OCI-LY7 (cell line): ENCODE data around the gene CAMSAP3. TPM values are rescaled to one million over a fixed set of nuclear protein-coding genes. Genes with fewer than 3 reads are reported as not detected.
A peak's percentile ranks its signal among the peaks of the same experiment; 100 is the strongest.

Experiments
- BruUV-seq: library from RNA; stranded (reverse); fragments of 400-500 nt; replicated peaks from 2 replicates; lab custom pipeline; 2021; lab: Mats Ljungman, UMichigan
- CTCF ChIA-PET: fragments of 300-600 bp; sonication (Branson Sonifier 250); formaldehyde crosslinking; loops from one replicate; lab custom pipeline; 2022; ENCODE audit warnings: antibody characterized with exemption; ENCODE audit not compliant: unreplicated experiment; lab: Charles Lee
- POLR2A ChIA-PET: fragments of 300-600 bp; sonication (Branson Sonifier 250); formaldehyde crosslinking; loops from one replicate; lab custom pipeline; 2022; ENCODE audit warnings: antibody characterized with exemption; lab: Charles Lee
- DNase-seq: peaks from one replicate; pipeline ENCODE4 v3.0.0-alpha.2; 2015; ENCODE audit warnings: low spot score
- H2AFZ ChIP-seq: fragments of 200-600 bp; sonication (generic), shearing (Covaris generic); 2 replicates; pipeline ENCODE4 v1.6.1; 2014; ENCODE audit warnings: mild to moderate bottlenecking, antibody characterized with exemption, low read length, moderate library complexity
- H3K27ac ChIP-seq: fragments of 200-600 bp; sonication (generic); 2 replicates; pipeline ENCODE4 v1.5.1; 2014; ENCODE audit warnings: mixed run types, low read depth, mild to moderate bottlenecking, moderate library complexity, low read length, inconsistent platforms; ENCODE audit not compliant: poor library complexity, severe bottlenecking
- H3K36me3 ChIP-seq: fragments of 200-600 bp; sonication (generic); 2 replicates; pipeline ENCODE4 v1.6.1; 2014; ENCODE audit warnings: mild to moderate bottlenecking, antibody characterized with exemption, low read length, moderate library complexity, mixed read lengths; ENCODE audit not compliant: insufficient read depth
- H3K4me1 ChIP-seq: fragments of 200-600 bp; sonication (generic); 2 replicates; pipeline ENCODE4 v1.5.1; 2014; ENCODE audit warnings: mild to moderate bottlenecking, low read length; ENCODE audit not compliant: insufficient read depth, poor library complexity, severe bottlenecking
- H3K4me2 ChIP-seq: fragments of 200-600 bp; sonication (generic); 2 replicates; pipeline ENCODE4 v1.6.1; 2014; ENCODE audit warnings: mild to moderate bottlenecking, low read length
- H3K4me3 ChIP-seq: fragments of 200-600 bp; sonication (generic); 2 replicates; pipeline ENCODE4 v1.5.1; 2014; ENCODE audit warnings: mild to moderate bottlenecking, low read depth, low read length; ENCODE audit not compliant: poor library complexity, severe bottlenecking
- H3K79me2 ChIP-seq: fragments of 200-600 bp; sonication (generic); 2 replicates; pipeline ENCODE4 v1.6.1; 2016; ENCODE audit warnings: low read depth, mild to moderate bottlenecking, low read length, moderate library complexity, mixed read lengths; ENCODE audit not compliant: insufficient read depth
- H3K9me2 ChIP-seq: fragments of 200-600 bp; sonication (generic); 2 replicates; pipeline ENCODE4 v1.6.1; 2016; ENCODE audit warnings: mild to moderate bottlenecking, low read length, mixed read lengths; ENCODE audit not compliant: insufficient read depth
- H3K9me3 ChIP-seq: fragments of 200-600 bp; sonication (generic); 2 replicates; pipeline ENCODE4 v1.6.1; 2014; ENCODE audit warnings: mild to moderate bottlenecking, mixed run types, low read length, mixed read lengths
- H4K20me1 ChIP-seq: fragments of 200-600 bp; sonication (generic); 2 replicates; pipeline ENCODE4 v1.6.1; 2014; ENCODE audit warnings: mild to moderate bottlenecking, antibody characterized with exemption, low read length, moderate library complexity, mixed read lengths; ENCODE audit not compliant: insufficient read depth
- EZH2phosphoT487 ChIP-seq: fragments of 200-600 bp; sonication (generic); IDR thresholded peaks from 2 replicates; pipeline ENCODE4 v1.6.1; 2018; ENCODE audit warnings: low read depth, borderline replicate concordance, mild to moderate bottlenecking, mixed run types, antibody characterized with exemption, low read length, moderate library complexity, mixed read lengths
- intact Hi-C: fragments of 100-400 bp; cut with micrococcal nuclease; formaldehyde crosslinking; loops from one replicate; pipeline ENCODE4 v1.10.0; 2022; ENCODE audit not compliant: unreplicated experiment
- total RNA-seq, 2 experiments: library from RNA; depleted of rRNA in 1 of 2; stranded (reverse); fragments of >200 nt in 1 of 2; shearing (Covaris generic) in 1 of 2; gene quantifications; 2 replicates each; pipeline ENCODE4 v1.2.3, GENCODE V29; 2014 to 2022
- TF ChIP-seq, protein P1 (sequence below): fragments of 200-600 bp; sonication (generic); conservative IDR thresholded peaks from 2 replicates; pipeline ENCODE4 v1.5.1; 2014; ENCODE audit warnings: mild to moderate bottlenecking, antibody characterized with exemption, low read length, moderate library complexity, mixed read lengths

CAMSAP3 gene
- total RNA-seq, 2 experiments from 2014 or later: 1.6 to 1.9 TPM

DNA sequence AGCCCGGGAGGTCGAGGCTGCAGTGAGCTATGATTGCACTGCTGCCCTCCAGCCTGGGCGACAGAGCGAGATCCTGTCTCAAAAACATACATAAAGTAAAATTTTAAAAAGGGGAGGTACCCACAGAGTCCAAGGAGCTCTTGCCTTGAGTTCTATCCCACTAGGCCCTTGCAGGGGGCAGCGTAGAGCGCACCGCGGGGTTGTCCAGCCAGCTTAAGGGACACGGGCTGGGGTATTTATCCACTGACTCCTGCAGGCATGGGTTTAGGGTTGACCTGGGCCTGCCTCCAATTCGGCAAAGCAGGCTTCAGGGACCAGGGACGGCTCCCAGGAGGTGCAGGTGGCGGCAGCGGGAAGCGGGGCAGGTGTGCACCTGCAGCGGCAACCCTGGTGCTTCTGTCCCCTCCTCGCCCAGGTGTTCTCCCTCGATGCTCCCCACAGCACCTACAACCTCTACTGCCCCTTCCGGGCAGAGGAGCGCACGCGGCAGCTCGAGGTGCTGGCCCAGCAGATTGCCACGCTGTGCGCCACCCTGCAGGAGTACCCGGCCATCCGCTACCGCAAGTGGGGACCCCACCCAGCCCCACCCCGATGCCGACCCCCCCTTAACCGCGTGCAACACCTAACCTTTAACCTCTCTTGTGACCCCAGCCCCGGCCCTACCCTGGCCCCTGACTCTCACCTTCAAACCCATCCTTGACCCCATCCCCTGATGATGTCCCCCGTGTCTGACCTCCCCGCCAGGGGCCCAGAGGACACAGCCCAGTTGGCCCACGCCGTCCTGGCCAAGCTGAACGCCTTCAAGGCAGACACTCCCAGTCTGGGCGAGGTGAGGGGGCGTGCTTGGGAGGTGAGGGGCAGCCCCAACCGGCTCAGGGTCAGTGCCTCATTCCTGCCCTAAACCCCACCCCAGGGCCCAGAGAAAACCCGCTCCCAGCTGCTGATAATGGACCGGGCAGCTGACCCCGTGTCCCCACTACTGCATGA, 45.9 kb downstream of the CAMSAP3 start:
- TF ChIP-seq EZH2phosphoT487: no peak
- TF ChIP-seq, protein P1, sequence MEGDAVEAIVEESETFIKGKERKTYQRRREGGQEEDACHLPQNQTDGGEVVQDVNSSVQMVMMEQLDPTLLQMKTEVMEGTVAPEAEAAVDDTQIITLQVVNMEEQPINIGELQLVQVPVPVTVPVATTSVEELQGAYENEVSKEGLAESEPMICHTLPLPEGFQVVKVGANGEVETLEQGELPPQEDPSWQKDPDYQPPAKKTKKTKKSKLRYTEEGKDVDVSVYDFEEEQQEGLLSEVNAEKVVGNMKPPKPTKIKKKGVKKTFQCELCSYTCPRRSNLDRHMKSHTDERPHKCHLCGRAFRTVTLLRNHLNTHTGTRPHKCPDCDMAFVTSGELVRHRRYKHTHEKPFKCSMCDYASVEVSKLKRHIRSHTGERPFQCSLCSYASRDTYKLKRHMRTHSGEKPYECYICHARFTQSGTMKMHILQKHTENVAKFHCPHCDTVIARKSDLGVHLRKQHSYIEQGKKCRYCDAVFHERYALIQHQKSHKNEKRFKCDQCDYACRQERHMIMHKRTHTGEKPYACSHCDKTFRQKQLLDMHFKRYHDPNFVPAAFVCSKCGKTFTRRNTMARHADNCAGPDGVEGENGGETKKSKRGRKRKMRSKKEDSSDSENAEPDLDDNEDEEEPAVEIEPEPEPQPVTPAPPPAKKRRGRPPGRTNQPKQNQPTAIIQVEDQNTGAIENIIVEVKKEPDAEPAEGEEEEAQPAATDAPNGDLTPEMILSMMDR: peak; percentile 39; the same call in 1 of the 2 replicates
- H3K36me3 ChIP-seq: no peaks in the 10 kb centered on the region

DNA sequence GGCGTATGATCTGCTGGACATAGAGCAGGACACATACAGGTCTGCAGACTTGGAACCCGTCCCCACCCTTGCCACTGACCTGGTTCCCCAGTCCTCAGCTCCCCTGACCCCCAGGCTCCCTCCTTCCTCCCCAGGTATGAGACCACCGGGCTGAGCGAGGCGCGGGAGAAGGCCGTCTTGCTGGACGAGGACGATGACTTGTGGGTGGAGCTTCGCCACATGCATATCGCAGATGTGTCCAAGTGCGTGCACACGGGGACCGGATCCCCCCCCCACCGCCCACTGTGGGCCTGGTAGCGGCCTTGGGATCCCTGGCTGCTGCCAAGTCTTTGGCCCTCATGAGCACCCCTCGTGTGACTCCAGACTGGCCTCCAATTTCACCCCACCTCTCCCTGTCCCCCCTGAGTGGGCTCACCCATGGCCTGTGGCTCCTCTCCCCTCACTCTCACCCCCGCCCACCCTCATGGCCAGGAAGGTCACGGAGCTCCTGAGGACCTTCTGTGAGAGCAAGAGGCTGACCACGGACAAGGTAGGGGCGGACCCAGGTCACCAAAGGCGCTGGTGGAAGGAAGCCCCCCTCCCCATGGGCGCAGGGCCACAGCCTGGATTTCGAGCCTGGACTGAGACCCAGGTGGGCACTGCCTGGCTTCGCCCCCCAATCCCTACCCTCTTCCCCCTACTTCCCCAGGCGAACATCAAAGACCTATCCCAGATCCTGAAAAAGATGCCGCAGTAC, 46.8 kb downstream of the CAMSAP3 start:
- intact Hi-C loops: no loop called here
- Histone ChIP-seq H3K36me3 (no peaks in the 10 kb centered on the region), H3K27ac (no peak overlapping the region), H3K9me2 (no peaks in the 10 kb centered on the region), H2AFZ (no peak overlapping the region), H3K4me1 (peaks cover 8% of the 10 kb centered on the region), H3K79me2 (no peaks in the 10 kb centered on the region; the same call in 1 of the 2 replicates), H3K4me2 (no peak overlapping the region), H4K20me1 (no peaks in the 10 kb centered on the region), H3K4me3 (no peak overlapping the region), H3K9me3 (no peaks in the 10 kb centered on the region)
- TF ChIP-seq, protein P1: no peak
- no peak for TF ChIP-seq EZH2phosphoT487
- POLR2A ChIA-PET: no interaction called here
- CTCF ChIA-PET: interaction anchor here (0.5 kb wide), 1 partner anchor 37 kb away, joined by 3 read pairs; no protein-coding TSS in a partner anchor
- no TSS peak for BruUV-seq
- DNase-seq: no peak

More for the DNA sequence above, 45.9 kb downstream of the CAMSAP3 start:
- POLR2A ChIA-PET: no interaction called here
- intact Hi-C loops: no loop called here
- BruUV-seq: no TSS peak
- H3K79me2 ChIP-seq: no peaks in the 10 kb centered on the region; the same call in 1 of the 2 replicates
- no peaks in the 10 kb centered on the region for H3K9me3 ChIP-seq
- no peak for DNase-seq
- CTCF ChIA-PET: interaction anchor here (0.5 to 0.7 kb wide), 2 partner anchors 36 kb away, joined by 3 read pairs; no protein-coding TSS in a partner anchor
- no peak overlapping the region for H3K4me2 ChIP-seq
- H3K4me1 ChIP-seq: peaks cover 10% of the 10 kb centered on the region
- H2AFZ ChIP-seq: no peak overlapping the region
- no peak overlapping the region for H3K4me3 ChIP-seq
- no peak overlapping the region for H3K27ac ChIP-seq
- no peaks in the 10 kb centered on the region for H3K9me2 ChIP-seq
- no peaks in the 10 kb centered on the region for H4K20me1 ChIP-seq
